Stomach smooth muscle (tissue), 2 donors: ENCODE measurements around the gene VCX.

Experiments
- H3K27ac ChIP-seq: one replicate; pipeline ENCODE4 v1.7.0; 2013; ENCODE audit warnings: mild to moderate bottlenecking, low read length, inconsistent platforms
- H3K27me3 ChIP-seq, 2 donors: one replicate each; pipeline ENCODE4 v1.7.0; 2013; ENCODE audit warnings: low read length in 2 of 2; ENCODE audit not compliant: insufficient read depth in 2 of 2, control insufficient read depth in 1 of 2
- H3K36me3 ChIP-seq, 2 donors: one replicate each; pipeline ENCODE4 v1.7.0; 2013; ENCODE audit warnings: low read length in 2 of 2; ENCODE audit not compliant: control insufficient read depth in 2 of 2, insufficient read depth in 2 of 2
- H3K4me1 ChIP-seq: one replicate; pipeline ENCODE4 v1.7.0; 2013; ENCODE audit warnings: low read length; ENCODE audit not compliant: control insufficient read depth, insufficient read depth
- H3K4me3 ChIP-seq, 2 donors: one replicate each; pipeline ENCODE4 v1.7.0; 2013; ENCODE audit warnings: low read length in 2 of 2
- H3K9ac ChIP-seq, 2 donors: one replicate each; pipeline ENCODE4 v1.7.0; 2013; ENCODE audit warnings: low read length in 2 of 2, mild to moderate bottlenecking in 1 of 2
- H3K9me3 ChIP-seq, 2 donors: one replicate each; pipeline ENCODE4 v1.7.0; 2013; ENCODE audit warnings: low read length in 2 of 2; ENCODE audit not compliant: control insufficient read depth in 2 of 2
- donor health status: healthy.
- donor health status: Pancreatic carcinoma.

The VCX gene

GRCh38 chrX:7891928-7892327 is 49.0 kb downstream of the VCX start:
- Histone ChIP-seq H3K36me3 (peaks cover 0 to 2% of the 10 kb centered on the region in 2 donors), H3K27me3 (no peaks in the 10 kb centered on the region), H3K4me3 (no peak overlapping the region), H3K9ac (no peak overlapping the region), H3K27ac (no peak overlapping the region), H3K9me3 (no peaks in the 10 kb centered on the region), H3K4me1 (no peaks in the 10 kb centered on the region)
